NCI-H146 treated with DMSO at 0.1 percent for 48 hours (cell line): Measurements from ENCODE around the gene KDELR3.

Experiments used
- DNase-seq: peaks from one replicate; lab custom pipeline; 2025; ENCODE audit not compliant: unreplicated experiment; lab: John Stamatoyannopoulos, UW

The KDELR3 gene

DNA sequence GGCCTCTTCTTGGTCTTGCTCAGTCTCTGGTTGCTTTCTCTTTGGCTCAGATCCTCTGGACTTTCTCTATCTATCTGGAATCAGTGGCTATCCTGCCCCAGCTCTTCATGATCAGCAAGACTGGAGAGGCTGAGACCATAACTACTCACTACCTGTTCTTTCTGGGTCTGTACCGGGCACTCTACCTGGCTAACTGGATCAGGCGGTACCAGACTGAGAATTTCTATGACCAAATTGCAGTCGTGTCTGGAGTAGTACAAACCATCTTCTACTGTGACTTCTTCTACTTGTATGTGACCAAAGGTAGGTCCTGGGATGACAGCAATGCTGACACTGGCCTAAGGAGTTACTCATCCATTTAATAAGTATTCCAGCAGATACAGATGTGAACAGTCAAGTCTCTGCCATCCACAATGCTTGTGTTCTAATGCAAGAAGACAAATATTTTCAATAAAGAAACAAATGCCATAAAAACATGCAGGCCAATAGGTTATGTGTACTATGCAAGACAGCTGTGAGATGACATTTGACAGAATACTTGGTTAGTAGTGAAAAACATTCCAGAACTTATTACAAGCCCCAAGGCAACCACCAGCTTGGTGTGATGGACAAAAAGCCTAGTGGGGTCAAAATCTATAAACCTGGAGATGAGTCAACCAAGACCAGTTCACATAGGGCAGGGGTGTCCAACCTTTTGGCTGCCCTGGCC, 13.4 kb downstream of the KDELR3 start:
- DNase-seq, result no peak

DNA sequence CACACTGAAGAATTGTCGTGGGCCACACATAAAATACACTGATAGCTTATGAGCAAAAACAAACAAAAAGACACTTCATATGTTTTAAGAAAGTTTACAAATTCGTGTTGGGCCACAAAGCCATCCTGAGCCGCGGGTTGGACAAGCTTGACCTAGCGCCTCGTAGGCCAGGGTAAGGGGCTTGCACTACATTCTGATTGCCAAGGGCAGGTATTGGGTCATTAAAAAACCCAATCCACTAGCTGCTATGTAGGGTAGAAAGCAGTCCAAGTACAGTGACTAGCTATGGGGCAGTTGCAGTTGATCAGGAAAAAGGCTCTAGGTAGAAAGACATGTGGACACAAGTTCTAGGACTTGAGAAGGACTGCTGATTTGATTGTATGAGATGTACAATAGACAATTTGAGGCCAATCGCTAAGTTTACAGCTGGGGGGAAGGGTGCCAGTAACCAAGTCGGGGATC, 14.0 kb downstream of the KDELR3 start:
- DNase-seq, result no peak

DNA sequence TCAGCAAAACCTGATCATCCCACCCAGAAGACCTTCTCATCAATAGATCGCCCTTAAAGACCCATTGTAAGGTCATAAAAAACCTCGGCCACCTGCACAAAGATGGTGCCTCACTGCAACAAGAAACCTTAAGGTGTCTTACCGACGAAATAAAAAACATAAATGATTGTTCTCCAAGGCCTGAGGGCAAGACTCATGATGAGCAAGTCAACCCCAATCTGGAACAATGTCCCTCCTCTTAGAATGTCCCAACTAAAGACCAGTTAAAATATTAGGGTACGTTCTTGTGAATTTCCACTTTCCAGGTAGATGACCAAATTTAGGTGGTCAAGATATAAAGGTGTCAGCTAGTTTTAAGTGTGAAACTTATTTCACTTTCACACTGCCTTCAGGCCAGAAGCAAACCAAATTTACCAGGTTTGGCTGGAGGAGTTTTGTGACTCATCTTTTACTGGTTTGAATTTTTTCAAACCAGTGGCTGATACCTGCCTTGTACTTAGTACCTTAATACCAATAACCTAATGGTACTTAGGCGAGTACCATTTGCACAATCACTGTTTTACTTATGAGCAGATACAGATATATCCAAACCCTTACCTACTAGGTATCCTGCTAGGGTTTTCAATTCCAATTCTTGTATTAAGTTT, 14.9 kb downstream of the KDELR3 start:
- DNase-seq, result no peak

DNA sequence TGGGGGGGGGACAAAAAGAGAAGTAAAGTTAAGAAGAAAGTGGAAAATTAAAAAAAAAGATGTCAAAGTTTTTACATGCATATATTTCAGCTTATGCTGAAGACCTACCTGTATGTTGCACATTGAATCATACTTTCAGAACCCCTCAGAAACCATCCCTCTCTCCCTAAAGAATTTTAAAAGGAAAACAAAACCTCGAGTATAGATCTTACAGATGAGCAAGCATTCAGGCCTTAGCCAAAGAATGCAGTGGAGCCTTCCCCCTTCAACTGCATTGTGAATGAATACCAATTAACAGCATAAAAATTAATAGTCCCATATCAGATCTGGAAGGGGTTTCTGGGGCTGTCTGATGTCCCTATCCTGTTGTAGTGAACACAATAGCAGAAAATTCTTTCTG, 16.3 kb downstream of the KDELR3 start:
- DNase-seq, result no peak

DNA sequence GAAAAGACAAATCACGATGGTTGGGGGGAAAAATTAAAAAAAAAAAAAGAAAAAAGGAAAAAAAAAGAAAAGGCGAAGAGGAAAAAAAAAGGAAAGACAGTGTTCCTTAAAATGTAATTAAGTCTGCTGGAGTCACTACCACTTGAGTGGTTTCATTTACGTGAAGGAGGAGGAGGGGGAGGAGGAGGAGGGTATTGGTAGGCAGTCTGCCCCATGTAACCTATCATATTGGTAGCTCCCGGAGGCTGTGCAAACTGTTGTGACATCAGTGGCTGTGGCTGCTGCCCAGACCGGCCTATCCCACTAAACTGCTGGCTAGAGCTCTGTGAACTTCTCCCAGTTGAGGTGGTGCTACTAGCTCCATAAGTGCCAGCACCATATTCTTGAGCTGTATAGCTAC, 17.9 kb downstream of the KDELR3 start:
- no peak for DNase-seq

DNA sequence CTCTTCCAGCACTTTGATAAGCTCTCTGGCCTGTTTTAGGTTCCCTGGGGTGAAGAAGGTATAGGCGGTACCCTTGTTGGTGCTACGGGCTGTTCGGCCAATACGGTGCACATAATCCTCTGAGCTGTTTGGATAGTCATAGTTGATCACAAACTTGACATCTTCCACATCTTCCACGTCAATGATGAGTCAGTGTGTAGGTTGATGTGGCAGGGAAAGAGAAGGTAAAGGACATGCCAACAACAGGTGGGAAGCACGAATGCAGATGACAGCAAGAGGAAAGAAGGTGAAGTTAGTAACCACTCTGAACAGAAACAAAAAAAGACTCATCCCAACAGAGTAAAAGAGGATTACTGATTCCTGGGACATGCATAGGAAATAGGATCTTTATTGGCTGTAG, 20.1 kb downstream of the KDELR3 start:
- no peak for DNase-seq

DNA sequence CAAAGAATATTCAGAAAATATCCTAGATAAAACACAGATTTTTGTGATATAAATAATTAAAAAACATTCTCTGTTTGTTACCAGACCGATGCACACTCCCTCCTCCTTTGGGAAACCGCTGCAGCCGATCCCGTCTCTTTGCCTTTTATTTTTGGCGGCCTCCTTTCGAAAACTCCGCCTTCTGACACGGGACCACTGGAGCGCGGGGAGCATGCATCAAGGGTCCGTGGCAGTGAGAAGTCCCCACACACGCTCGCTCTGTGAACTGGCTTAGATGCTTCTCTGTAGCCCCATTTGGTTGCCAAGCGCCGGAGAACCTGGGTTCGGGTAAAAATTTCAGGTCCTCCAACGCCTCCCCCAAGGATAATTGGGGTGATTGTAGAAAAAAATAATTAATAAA, 21.2 kb downstream of the KDELR3 start:
- DNase-seq, result no peak

DNA sequence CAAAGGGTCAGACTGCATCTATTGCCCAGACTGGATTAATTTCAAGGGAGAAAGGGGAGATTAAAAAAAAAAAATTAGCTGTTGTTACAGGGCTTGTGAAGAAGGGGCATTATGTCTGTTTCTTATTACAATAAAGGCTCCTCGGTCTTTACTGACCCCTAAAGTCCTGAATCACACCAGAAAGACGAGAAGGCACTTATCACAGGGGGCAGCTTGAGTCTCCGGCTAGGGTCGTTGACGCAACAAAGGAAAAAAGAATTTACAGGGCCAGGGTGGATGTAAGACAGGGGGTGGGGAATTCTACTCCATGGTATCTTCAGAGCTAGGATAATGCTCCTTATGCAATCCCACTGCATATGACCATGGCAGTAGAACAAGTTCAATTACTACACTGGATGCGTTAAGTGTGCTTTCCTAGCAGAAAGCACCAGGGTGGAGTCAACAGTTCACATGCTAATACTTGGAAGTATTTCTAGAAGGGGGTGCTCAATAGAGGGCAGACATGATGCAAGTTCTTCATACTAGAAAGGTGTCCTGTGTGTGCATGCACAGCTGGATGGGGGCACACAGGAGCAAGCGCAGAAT, 21.8 kb downstream of the KDELR3 start:
- DNase-seq, result no peak

DNA sequence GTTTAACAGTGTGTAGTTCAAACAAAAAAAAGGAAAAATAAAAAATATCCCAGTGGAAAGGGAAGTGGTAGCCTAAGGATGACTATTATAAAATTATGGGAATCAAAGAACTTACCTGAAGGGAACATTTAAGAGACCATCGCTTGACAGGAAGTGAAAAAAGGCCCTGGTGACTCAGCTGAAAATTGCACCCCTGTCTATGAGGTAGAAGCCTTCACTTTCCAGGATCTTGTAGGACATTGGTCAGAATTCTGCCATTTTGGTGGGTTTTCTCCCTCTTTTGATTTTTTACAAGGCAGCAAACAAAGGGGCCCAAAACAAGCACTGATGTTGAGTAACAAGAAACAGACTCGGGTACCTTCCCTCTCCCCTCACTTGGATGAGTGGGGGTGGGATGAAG, 22.6 kb downstream of the KDELR3 start:
- DNase-seq, result no peak

DNA sequence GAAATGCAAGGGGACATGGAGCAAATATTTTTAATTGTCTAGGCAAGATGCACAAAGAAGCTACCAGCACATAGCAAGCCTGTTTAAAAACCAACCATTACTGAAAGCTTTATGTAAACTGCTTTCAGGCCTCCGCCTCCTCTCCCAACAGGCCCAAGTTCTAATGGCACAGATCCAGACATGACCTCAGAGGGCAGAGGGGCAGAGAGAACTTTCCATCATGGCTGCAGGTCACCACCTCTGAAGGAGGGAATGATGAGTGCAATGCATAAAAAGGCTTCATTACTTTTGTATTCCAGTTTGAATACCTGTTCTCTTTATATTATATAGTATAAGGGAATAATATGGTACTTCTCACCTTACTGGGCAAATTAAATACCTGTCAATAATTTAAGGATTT, 23.0 kb downstream of the KDELR3 start:
- no peak for DNase-seq

DNA sequence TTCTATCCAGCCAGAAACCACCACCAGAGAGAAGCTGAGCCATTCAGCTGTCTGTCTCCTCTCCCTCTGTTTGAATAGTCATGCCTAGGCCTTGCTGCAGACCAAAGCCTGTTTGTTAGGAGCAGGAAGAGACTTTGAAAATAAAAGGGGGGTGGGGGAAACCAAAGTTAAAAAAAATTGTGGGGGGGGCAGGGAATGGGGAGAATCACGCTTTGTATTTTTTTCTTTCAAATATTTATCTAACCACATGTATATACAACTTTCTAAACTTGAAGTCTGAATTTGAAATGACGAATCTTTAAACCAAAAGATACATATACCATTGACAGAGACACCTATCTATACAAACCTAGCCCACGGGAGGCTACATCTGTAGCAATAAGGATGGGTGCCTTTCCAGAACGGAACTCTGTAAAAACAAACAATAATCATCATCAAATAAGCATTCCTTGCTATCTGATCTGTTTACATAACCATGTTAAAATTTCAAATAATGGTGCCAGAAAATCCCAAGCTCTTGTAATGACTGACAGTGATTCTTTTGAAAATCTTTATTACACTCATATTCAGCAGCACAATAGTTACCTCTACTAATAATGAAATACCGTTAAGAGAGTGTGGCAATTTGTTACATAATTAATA, 23.9 kb downstream of the KDELR3 start:
- no peak for DNase-seq

DNA sequence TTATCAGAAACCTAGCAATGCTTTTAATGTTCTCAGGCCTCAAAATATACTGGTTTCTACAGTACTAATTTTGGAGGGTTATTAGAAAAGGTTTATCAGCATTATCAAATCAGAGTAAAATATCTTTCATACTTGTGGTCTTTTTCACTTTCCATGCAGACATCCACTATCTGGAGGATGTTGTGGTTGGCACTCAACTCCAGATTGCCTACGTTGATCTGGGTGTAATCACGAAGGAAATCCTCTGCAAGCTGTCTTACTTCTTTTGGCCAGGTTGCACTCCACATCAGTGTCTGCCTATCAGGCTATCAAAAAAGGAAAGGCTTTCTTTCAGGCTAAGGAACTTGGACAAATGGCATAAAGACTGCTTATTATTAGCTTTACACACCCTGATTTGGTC, 26.6 kb downstream of the KDELR3 start:
- DNase-seq, result no peak

DNA sequence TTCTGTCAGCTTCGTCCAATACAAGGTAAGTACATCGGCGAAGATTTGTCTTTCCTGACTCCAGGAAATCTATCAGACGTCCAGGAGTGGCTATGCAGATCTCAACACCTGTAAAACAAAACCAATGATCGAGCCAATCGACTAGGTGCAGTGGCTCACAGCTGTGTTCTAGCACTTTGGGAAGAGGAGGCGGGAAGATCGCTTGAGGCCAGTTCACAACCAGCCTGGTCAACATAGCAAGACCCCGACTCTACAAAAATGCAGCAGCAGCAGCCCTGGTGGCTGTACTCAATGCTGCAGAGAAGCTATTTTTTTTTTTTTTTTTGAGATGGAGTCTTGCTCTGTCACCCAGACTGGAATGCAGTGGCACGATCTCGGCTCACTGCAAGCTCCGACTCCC, 27.0 kb downstream of the KDELR3 start:
- no peak for DNase-seq

DNA sequence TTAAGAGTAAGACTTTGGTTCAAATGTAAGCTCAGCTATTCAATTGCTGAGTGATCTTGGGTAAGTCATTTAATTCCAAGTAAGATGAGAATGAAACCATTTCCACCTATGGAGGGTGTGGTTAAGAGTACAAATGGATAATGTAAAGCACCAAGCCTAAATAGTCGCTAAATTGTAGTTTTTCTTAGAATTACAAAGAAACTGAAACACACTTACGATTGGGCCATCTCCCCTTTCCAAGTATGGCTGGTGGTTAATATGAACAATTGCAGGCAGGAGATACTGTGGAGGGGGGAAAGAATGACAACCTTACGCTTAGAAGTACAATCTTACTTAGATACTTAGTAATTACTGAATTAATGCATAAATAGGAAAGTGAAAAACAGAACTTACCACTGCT, 30.0 kb downstream of the KDELR3 start:
- no peak for DNase-seq

DNA sequence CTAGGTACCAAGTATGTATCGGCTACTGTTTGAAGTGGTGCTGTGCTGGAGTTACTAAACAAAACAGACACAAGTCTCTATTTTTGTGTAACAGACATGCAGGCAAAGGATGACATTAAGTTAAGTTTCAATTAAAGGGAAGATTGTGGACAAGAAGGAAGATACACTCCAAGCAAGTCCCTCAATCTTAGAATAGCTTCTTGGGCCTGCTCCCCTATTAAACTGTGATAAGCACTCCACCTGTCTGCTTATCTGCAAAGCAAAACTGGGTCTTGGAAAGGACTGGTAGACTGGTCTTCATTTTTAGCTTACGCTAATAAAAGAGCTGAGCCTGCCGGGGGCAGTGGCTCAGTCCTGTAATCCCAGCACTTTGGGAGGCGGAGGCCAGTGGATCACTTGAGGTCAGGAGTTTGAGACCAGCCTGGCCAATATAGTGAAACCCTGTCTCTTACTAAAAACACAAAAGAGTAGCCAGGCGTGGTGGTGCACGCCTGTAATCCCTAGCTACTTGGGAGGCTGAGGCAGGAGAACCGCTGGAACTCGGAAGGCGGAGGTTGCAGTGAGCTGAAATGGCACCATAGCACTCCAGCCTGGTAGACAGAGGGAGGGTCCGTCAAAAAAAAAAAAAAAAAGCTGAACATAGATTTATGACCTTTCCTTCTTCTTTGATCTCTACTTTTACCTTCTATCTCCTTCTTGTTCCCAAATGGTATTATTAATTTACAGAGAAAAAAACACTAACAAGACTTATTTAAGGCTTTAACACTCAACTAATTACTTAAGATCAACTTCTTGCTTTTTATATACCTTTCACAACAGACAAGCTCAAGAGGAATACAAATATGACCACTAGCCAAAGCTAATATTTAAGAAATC, 34.1 kb downstream of the KDELR3 start:
- DNase-seq, result no peak

DNA sequence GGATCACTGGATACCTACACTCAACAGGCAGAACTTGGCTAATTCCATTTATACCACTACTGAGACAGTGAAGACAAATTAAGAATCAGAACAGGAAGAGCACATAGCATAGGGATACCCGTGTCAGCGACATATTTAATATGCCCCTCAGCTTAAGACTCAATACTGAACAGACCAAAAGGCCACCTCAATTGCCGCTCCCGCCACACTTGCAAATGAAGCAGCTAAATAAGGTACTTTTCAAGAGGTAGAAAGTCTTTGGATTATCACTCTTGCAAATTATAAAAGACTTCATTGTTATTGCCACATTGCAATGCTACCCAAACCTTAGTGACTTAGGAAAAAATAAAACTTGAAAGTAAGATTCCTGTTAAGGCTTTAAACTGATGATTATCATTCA, 35.1 kb downstream of the KDELR3 start:
- DNase-seq, result no peak

DNA sequence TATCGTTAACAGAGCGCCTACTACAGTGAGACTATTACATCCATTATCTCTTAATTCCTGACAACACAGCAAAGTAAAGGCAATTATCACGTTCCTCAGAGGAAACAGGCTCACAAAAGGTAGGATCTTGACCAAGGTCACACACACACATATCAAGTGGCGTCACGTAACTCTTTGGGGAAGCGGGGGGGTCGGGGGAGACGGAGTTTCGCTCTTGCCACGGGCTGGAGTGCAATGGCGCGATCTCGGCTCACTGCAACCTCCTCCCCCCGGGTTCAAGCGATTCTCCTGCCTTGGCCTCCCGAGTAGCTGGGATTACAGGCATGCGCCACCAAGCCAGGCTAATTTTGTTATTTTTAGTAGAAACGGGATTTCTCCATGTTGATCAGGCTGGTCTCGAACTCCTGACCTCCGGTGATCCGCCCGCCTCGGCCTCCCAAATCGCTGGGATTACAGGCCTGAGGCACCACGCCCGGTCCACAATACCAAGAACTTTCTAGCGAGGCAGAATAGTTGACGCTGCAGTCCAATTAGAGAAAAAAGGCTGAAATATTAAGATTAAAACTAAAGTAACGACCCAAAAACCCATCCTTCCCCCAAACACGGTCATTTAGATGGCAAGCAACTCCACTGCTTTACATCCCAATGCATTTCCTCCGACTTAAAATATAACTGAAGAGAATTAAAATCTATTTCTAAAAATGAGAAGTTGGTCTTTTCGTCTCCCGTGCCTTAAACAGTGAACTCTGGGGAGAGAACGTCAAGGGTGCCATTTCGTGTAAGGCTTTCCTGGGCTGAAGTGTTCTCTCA, 37.0 kb downstream of the KDELR3 start:
- no peak for DNase-seq

DNA sequence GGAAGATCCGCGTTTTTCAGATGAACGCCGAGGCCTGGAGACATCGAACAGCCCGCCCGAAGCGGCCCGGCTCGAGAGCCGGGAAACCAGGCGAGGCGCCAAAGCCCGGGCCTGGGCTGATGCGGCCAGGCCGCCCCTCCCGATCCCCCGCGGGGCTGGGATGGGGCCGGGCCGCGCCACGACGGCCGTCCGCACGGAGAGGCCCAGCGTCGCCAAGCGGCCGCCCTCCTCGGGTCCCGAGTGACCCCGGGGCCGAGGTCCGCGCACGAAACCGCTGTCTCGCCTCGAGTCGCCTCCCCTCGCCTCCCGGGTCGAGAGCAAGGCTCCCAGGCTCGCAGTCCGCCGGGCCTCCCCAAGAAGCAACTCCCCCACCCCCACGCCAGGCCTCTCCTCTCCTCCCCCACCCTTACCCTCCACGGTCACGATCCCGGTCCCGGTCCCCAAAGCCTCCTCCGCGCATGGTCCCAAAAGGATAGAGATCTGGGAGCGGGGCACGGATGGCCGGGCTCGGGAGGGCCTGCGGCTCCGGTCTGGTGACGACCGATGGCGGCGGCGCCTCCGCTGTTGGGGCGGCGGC, 37.7 kb downstream of the KDELR3 start:
- no peak for DNase-seq

DNA sequence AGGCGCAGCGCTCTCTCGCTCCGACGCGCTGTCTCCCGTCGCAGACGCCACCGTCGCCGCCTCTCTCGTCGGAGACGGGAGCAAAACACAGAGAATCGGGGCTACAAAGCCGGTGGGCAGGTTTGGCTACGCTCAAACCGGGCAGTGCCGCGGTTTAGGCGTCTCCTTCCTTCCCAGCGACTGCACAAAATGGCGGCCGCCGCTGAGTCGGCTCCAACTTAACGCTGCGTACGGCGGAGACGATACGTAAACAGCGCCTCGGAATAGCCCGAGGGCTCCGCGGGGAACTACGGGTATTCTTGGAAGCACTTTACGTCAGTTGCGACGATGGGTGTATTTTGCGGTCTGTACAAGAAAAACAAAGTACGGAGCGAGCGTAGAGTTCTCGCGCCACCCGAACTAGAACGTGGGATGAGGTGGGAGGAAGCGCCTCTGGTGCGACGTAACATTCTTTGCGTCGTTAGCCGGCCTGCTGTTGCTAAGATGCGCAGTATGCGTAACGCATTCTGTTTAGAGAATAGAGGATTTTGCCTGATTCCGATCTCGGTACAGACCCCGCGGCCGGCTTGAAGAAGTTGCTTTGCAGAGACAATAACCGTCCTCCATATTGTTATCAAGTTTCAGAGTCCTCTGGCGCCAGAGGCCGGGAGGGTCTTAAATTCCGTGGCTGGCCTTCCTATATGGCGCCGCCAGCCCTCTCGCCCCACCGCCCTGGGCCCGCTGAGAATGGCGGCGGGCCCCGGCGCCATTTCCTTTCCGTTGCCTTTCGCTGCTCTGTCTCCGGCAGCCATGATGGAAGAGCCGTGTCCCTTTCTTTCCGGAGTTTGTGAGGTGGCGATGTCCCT, 38.4 kb downstream of the KDELR3 start, which contains the start of gene DDX17:
DDX17 (minus strand) TSS at position 194 of the 845 bp plus-strand sequence.
- DNase-seq, result peak; percentile 87
